Osteoblast (primary cell): Measurements from ENCODE around the gene PDCD2. TPM values are rescaled to one million over a fixed set of nuclear protein-coding genes. Genes with fewer than 3 reads are reported as not detected.
A peak's percentile ranks its signal among the peaks of the same experiment; 100 is the strongest.

Experiments
- DNase-seq: peaks from one replicate; pipeline ENCODE4 v3.0.0; 2011; ENCODE audit warnings: low spot score, mixed read lengths; ENCODE audit not compliant: insufficient read length; ENCODE audit errors: missing footprints
- H2AFZ ChIP-seq: 2 replicates; pipeline ENCODE4 v1.6.0; 2011; ENCODE audit warnings: mild to moderate bottlenecking, low read length
- H3K27ac ChIP-seq: 2 replicates; pipeline ENCODE4 v1.5.1; 2011; ENCODE audit warnings: mild to moderate bottlenecking, low read depth, low read length, moderate library complexity
- H3K27me3 ChIP-seq: 2 replicates; pipeline ENCODE4 v1.6.0; 2012; ENCODE audit warnings: mild to moderate bottlenecking, control low read depth, inconsistent platforms, low read length, moderate library complexity; ENCODE audit not compliant: insufficient read depth
- H3K36me3 ChIP-seq: 2 replicates; pipeline ENCODE4 v1.5.1; 2011; ENCODE audit warnings: mild to moderate bottlenecking, low read length, control low read depth, moderate library complexity; ENCODE audit not compliant: insufficient read depth
- H3K4me1 ChIP-seq: 2 replicates; pipeline ENCODE4 v1.5.1; 2011; ENCODE audit warnings: mild to moderate bottlenecking, low read length, control low read depth, moderate library complexity; ENCODE audit not compliant: insufficient read depth
- H3K4me2 ChIP-seq: 2 replicates; pipeline ENCODE4 v1.6.0; 2011; ENCODE audit warnings: mild to moderate bottlenecking, low read length; ENCODE audit not compliant: insufficient read depth
- H3K4me3 ChIP-seq: fragments of 200-600 bp; sonication (generic); 3 replicates; pipeline ENCODE4 v1.5.1; 2012; ENCODE audit warnings: mild to moderate bottlenecking, low read length, inconsistent platforms; ENCODE audit not compliant: insufficient read depth
- H3K79me2 ChIP-seq: 2 replicates; pipeline ENCODE4 v1.6.0; 2012; ENCODE audit warnings: mild to moderate bottlenecking, low read length, control low read depth, inconsistent platforms; ENCODE audit not compliant: insufficient read depth
- H3K9me3 ChIP-seq: 2 replicates; pipeline ENCODE4 v1.5.1; 2011; ENCODE audit warnings: low read depth, low read length, control low read depth
- H4K20me1 ChIP-seq: 2 replicates; pipeline ENCODE4 v1.6.0; 2012; ENCODE audit warnings: mild to moderate bottlenecking, low read length, control low read depth; ENCODE audit not compliant: insufficient read depth
- CTCF ChIP-seq: IDR thresholded peaks from 2 replicates; pipeline ENCODE4 v1.5.1; 2011; ENCODE audit warnings: mild to moderate bottlenecking, low read depth, low read length, moderate library complexity; ENCODE audit errors: extremely low read depth
- total RNA-seq: library from RNA; depleted of rRNA; stranded (reverse); fragments of >200 nt; gene quantifications from 2 replicates; pipeline ENCODE4 v1.2.3, GENCODE V29; 2012

Gene PDCD2
- total RNA-seq, 1 donor = 69.5 TPM

- Histone ChIP-seq H2AFZ (no peak overlapping the region), H3K4me1 (no peaks in the 10 kb centered on the region), H3K79me2 (peaks cover 20% of the 10 kb centered on the region), H4K20me1 (no peaks in the 10 kb centered on the region), H3K27ac (no peak overlapping the region), H3K4me3 (no peak overlapping the region), H3K4me2 (no peak overlapping the region), H3K9me3 (no peaks in the 10 kb centered on the region), H3K27me3 (no peaks in the 10 kb centered on the region), H3K36me3 (peaks cover 58% of the 10 kb centered on the region)
- no peak for DNase-seq
- TF ChIP-seq CTCF = no peak
Measured at GRCh38 chr6:170564936-170565530, 19.4 kb downstream of the PDCD2 start.

- no peak for TF ChIP-seq CTCF
- Histone ChIP-seq H2AFZ (no peak overlapping the region), H3K9me3 (no peaks in the 10 kb centered on the region), H3K4me2 (no peak overlapping the region), H3K79me2 (peaks cover 42% of the 10 kb centered on the region), H3K27ac (no peak overlapping the region), H3K4me1 (no peaks in the 10 kb centered on the region), H3K27me3 (no peaks in the 10 kb centered on the region), H4K20me1 (no peaks in the 10 kb centered on the region), H3K36me3 (peaks cover 40% of the 10 kb centered on the region), H3K4me3 (no peak overlapping the region)
- no peak for DNase-seq
Measured at GRCh38 chr6:170561555-170561954, 22.9 kb downstream of the PDCD2 start.

GRCh38 chr6:170555305-170555704, 29.1 kb downstream of the PDCD2 start:
- Histone ChIP-seq H3K9me3 (no peaks in the 10 kb centered on the region), H3K27ac (peak overlapping the region; percentile 97), H4K20me1 (peaks cover 25% of the 10 kb centered on the region), H2AFZ (no peak overlapping the region), H3K79me2 (peaks cover 76% of the 10 kb centered on the region), H3K4me3 (peak overlapping the region; percentile 83), H3K27me3 (no peaks in the 10 kb centered on the region), H3K36me3 (peaks cover 8% of the 10 kb centered on the region), H3K4me2 (peak overlapping the region; percentile 100), H3K4me1 (peaks cover 26% of the 10 kb centered on the region)
- TF ChIP-seq CTCF = no peak
- DNase-seq = no peak

GRCh38 chr6:170554796-170555137, 29.7 kb downstream of the PDCD2 start:
- Histone ChIP-seq H2AFZ (peak overlapping the region; percentile 95), H3K27ac (peak overlapping the region; percentile 97), H3K4me1 (peaks cover 26% of the 10 kb centered on the region), H3K27me3 (no peaks in the 10 kb centered on the region), H3K4me3 (peak overlapping the region; percentile 83), H3K79me2 (peaks cover 79% of the 10 kb centered on the region), H3K9me3 (no peaks in the 10 kb centered on the region), H4K20me1 (peaks cover 31% of the 10 kb centered on the region), H3K4me2 (peak overlapping the region; percentile 100), H3K36me3 (peaks cover 13% of the 10 kb centered on the region)
- no peak for DNase-seq
- TF ChIP-seq CTCF = no peak
